ENCODE results near the gene EMX1.
"Not testable (repeated sequence)": the region's sequence is repeated elsewhere in the genome, so short reads cannot be mapped to it uniquely, and the experiment has no call there.

EMX1 gene

DNA sequence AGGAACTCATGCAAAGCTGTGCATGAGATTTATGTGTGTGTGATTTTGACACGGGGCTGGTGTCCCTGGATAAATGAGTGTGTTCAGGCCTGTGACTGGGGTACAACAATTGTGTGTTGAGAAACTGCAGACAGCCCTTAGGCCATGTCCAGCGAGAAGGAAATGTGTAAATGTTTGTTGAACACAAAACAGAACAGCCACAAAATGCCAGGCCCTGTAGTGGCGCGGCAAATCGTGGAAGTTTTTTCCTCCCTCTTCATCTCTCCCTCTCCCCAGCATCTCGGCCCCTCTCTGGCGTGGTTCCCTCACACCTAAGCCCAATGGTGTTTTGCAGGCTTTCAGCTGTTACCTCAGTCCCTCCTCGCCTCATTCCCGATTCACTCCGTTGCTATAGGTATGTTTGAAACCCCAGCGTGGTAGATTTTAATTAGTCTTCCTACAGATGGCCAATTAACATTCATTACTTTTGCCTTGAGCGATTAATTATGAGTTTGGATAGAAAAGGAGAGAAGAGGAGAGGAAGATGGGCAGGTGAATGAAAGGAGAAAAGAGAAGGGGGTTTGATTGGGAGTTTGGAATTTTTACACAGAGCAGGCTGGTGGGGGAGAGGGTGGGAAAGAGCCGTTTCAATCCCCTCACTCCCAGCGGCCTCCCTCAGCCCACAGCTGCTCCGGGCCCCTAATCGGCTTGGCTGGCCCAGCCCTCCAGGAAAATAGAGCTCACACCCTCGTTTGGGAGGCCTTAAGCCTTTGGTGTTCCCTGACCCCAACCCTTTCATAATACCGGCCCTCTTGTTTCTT lies 19.3 kb upstream of the EMX1 start:
- H3K4me3 ChIP-seq, result no peak overlapping the region

DNA sequence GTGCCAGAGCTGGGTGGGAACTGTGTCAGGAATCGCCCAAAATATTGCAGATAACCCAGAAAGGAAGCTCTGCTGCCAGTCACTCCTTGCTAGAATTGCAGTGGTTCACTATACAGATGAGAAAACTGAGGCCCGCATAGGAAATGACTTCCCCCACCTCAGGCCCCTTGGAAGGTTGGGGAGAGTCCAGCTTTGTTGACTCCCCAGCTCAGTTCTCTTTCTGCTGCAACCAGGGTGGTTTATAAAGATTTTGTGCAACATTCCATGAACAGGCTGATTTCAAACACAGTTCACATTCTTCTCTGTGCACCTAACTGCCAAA lies 18.8 kb upstream of the EMX1 start:
- Histone ChIP-seq H3K27ac (no peak overlapping the region), H3K4me3 (no peak overlapping the region)

More for the DNA sequence above, 19.3 kb upstream of the EMX1 start:
- H3K27ac ChIP-seq, result no peak overlapping the region

DNA sequence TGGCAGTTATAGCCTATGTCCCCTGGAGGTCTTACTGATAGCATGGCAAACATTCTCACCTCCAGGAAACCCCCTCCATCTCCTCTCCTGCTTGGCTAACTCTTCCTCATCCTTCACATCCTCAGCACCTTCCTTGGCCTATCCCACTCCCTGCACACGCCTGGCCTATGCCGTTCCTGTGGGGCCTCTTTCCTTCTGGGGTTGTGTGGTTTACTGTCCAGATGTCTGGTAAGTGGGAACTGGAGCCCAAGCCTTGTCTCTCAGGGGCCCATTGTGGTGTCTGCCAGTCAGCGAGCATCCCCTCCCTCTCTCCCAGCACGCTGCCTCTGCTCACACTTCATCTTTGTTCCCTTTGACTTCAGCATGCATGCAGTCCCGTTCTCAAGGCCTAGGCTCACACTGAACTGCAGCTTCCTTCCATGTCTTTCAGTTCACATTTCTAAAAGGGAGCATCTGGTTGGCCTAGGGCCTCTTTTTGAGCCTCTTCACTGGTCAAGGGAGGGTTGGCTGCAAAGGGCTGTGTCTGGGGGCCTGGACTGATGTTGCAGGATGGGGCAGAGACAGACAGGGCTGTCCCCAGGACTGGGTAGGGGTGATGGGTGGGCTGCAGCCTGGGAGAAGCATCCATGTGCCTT lies 17.0 kb upstream of the EMX1 start:
- H3K4me3 ChIP-seq, result no peak overlapping the region
- no peak overlapping the region for H3K27ac ChIP-seq

DNA sequence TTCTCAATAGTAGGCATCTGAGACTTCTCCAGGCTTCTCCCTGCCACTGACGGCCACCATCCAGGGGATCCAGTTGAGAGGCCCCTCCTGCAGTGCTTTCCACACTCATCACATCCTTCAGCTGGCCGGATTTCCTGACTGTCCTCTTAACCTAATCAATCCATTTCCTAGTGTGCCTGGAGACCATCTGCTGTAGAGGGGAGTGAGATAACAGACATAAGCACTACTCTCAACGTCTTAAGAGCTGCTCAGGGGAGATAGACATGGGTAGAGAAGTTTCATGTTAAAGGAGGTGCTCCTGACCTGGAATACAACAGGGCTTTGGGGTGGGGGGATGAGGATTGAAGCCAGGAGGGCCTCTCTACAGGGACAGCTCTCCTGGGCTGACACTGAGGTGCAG lies 15.9 kb upstream of the EMX1 start:
- Histone ChIP-seq H3K4me3 (no peak overlapping the region), H3K27ac (no peak overlapping the region)

DNA sequence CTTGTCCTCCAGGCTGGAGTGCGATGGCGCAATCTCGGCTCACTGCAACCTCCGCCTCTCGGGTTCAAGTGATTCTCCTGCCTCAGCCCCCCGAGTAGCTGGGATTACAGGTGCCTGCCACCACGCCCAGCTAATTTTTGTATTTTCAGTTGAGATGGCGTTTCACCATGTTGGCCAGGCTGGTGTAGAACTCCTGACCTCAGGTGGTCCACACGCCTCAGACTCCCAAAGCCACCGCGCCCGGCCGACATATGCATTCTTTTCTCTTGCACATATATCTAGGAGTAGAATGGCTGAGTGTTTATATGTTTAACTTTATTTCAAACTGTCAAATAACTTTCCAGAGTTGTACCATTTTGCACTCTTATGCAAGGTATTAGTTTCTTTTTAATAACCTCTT lies 9.9 kb upstream of the EMX1 start:
- H3K27ac ChIP-seq, H3K4me3 ChIP-seq: not testable (repeated sequence)

DNA sequence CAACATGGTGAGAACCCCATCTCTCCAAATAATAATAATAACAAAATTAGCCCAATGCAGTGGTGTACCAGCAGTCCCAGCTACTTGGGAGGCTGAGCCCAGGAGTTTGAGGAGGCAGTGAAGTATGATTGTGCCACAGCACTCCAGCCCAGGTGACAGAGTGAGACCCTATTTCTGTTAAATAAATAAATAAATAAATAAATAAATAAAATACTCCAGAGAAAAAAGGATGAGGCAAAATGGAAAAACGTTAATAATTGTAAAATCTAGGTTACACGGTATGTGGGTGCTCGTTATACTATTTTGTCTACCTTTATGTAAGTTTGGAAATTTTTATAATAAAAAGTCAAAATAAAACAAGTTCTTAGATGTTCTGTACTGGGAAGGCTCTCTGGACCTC lies 8.6 kb upstream of the EMX1 start:
- Histone ChIP-seq H3K27ac (no peak overlapping the region), H3K4me3 (no peak overlapping the region)

DNA sequence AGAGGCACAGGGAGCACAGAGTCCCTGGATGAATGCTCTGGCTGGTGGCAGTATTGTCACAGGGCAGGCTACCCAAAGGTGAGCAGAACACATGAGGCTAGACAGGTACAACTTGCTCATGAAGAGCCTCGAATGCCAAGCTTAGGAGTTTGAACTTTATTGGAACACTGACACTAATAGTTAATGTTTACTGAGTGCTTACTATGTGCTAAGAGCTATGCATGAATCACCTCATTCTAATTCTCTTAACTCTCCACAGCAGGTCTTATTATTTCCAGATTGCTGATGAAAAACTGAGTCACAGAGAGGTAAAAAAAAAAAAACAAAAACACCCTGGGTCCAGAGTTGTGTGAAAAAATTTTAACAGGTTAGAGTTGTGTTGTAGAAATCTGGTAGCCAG lies 6.1 kb upstream of the EMX1 start:
- H3K4me3 ChIP-seq, result no peak overlapping the region
- H3K27ac ChIP-seq, result no peak overlapping the region

DNA sequence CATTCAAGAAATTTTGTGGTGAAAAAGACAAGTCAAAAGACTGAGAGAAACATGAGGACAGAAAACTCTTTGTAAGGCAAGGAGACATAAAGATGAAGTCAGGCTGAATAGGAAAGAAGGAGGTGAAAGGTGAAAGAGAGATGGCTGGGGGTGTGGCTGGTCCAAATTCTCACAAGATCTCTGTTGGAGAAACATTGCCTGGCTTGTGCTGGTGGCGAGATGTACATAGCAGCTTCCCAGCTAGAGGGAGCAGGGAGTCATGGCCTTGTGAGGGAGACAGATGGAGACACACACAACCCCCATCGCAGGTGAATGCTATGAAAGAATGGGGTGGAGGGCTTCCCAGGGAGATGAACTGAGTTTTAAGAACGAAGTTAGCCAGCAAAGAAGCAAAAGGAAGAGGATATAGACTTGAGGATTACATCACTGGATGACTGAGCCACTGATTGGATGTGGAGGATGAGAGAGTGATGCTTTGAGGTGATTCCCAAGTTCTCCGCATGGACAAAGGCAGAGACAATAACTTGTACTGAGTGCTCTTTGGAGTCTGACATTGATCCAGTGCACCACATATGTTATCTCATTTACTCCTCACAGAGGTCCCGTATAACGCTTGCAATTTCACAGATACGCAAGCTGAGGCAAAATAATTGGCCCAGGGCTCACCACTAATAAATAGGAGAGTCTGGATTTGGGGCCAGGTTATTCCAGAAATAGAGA lies 3.7 kb upstream of the EMX1 start:
- Histone ChIP-seq H3K4me3 (no peak overlapping the region), H3K27ac (no peak overlapping the region)

DNA sequence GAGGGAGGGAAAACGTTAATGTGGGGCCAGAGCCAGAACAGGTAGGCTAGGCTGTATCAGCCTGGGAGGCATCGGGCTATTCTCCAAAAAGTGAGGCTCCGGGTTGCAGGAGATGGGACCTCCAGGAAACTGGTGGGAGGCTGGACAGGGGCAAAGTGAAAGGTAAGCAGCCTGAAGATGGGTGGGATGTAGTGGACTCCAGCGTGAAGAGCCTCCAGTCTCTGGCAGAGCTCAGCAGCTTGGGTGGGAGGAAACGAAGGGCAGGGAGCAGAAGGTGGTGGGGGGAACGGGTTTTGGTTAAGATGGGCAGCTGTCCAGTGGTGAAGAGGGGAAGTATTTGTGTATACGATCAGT lies 3.1 kb upstream of the EMX1 start:
- Histone ChIP-seq H3K4me3 (no peak overlapping the region), H3K27ac (no peak overlapping the region)

DNA sequence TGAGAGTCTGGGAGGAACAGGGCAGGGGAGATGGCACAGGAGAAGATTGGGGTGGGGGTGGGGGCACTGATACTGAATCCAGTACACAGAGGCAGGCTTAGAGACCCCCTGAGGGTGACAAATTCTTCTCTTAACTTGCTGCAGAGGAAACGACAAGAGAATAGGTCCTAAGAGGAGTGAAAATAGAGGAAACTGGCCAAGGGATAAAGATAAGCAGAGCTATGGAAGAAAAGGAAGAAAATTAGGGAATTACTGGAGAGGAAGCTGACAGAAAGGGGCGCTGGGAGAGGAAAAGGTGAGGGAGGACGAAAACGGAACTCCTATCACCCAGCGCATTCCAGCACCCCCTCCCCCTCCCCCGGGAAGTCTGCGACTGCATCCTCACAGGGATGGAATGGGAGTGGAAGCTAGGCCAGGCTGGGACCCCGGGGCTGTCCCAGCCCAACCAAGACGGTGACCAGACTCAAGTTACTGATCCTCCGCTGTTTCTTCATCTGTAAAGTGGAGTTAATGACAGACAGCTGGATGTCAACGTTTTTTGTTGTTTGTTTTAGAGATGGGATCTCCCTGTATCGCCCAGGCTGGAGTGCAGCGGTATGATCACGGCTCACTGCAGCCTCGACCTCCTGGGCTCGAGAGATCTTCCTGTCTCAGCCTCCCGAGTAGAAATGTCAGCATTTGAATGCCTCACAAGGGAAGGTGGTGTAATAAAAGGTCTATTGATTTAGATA lies 2.6 kb upstream of the EMX1 start:
- no peak overlapping the region for H3K27ac ChIP-seq

DNA sequence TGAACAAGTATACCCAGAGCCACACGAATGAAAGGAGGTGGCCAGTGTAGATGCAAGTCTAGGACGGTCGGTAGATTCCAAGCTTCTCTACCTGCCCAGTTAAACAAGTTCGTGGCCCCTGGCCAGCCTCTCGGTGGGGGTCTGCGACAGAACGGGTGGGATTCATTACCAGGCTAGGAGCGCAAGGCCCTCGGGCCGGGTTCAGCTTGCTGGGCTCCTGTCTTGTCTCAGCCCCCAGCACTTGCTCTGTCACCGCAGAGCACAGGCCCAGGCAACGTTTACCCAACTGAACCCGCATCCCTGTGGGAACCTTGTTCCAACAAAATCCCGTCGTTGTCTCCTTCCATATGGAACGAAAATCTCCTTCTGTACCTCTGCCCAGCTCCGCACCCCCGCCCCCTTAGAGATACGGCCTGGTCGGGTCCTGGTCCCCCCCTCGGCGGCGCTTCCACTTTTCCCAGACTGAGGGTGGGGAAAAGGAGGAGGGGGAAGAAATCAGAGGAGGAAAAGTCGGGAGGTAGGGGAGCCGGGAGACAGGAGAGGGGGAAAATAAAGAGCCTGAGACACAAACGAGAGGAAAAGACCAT lies 1.9 kb upstream of the EMX1 start:
- Histone ChIP-seq H3K4me3 (peak overlapping the region in 4 of 7 experiments; percentile 8 to 41 (median 20)), H3K27ac (no peak overlapping the region)

More for the DNA sequence above, 2.6 kb upstream of the EMX1 start:
- H3K4me3 ChIP-seq, result no peak overlapping the region

DNA sequence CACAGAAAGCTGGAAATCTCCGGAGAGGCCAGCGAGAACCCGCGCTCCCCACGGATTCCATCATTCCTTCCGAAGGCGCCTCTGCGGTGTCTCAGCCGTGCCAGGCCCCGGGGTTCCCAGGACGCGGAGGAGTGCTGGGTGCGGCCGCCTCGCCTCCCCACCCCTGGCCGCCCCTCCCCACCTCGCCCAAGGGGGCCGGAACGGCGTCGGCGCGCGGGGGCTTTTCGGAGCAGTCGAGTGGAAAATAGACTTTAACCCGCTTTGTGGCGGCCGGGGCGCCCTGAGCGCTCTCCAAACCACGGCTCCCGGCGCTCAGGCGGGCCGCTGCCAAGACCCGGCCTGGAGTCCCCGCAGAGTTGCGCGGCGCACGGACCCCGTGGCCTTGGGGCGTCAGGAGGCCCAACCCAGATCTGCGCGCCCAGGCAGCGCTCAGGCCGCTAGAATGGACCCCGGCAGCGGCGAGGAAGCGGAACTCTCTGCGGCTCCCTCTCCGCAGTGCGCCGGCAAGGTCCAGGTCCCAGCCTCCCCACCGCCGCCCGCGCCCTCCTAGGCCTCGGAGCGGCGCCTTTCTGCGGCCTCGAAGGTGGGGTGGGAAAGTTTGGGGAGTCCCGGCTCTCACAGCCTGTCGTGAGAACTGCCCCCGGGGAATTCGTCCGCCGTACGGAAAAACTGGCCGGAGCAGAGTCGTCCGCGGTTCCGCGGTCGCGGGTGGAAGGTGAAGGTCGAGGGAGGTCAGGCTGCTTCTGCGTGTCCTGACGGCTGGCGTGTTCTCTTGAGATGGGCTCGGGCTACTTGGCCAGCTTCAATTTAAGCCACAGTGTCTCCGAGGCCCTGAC lies 1.2 kb upstream of the EMX1 start:
- H3K4me3 ChIP-seq, result peak overlapping the region; percentile 7 to 41 (median 10)
- H3K27ac ChIP-seq, result no peak overlapping the region

DNA sequence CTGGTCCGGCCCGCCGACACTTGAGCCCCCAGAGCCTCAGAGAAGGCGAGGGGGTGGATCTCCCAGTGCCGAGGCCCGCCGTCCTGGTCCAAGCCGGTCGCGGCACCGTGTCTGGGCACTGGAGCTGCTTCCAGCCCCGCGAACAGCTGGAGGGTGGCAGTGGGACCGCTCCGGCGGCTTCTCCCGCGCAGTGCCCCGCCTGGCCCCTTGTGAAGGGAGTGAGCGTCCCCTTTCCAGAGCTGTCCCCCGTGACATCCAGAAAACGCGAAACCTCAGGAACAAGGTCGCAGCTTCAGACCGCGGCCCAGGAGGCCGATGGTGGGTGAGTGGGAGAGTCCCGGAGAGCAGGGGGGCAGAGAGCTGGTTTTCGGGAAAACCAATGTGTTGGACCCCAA lies 579 bp upstream of the EMX1 start:
- Histone ChIP-seq H3K4me3 (peak overlapping the region; percentile 8 to 41 (median 13)), H3K27ac (no peak overlapping the region)

DNA sequence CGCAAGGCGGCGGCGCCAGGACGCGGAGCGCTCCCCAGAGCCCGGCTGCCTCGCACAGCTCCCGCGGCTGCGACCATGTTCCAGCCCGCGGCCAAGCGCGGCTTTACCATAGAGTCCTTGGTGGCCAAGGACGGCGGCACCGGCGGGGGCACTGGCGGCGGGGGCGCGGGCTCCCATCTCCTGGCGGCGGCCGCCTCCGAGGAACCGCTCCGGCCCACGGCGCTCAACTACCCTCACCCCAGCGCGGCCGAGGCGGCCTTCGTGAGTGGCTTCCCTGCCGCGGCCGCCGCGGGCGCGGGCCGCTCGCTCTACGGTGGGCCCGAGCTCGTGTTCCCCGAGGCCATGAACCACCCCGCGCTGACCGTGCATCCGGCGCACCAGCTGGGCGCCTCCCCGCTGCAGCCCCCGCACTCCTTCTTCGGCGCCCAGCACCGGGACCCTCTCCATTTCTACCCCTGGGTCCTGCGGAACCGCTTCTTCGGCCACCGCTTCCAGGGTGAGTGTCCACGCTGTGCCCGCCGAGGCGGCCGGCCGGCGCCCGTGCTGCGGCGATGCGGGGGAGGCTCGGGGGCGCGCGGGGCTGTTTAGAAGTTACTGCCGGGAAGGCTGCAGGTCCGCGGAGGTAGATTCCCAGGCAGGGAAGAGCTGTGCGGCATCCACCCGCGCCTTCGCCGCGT lies 696 bp downstream of the EMX1 start:
- H3K27ac ChIP-seq, result no peak overlapping the region
- H3K4me3 ChIP-seq, result peak overlapping the region in 6 of 7 experiments; percentile 8 to 41 (median 16)

DNA sequence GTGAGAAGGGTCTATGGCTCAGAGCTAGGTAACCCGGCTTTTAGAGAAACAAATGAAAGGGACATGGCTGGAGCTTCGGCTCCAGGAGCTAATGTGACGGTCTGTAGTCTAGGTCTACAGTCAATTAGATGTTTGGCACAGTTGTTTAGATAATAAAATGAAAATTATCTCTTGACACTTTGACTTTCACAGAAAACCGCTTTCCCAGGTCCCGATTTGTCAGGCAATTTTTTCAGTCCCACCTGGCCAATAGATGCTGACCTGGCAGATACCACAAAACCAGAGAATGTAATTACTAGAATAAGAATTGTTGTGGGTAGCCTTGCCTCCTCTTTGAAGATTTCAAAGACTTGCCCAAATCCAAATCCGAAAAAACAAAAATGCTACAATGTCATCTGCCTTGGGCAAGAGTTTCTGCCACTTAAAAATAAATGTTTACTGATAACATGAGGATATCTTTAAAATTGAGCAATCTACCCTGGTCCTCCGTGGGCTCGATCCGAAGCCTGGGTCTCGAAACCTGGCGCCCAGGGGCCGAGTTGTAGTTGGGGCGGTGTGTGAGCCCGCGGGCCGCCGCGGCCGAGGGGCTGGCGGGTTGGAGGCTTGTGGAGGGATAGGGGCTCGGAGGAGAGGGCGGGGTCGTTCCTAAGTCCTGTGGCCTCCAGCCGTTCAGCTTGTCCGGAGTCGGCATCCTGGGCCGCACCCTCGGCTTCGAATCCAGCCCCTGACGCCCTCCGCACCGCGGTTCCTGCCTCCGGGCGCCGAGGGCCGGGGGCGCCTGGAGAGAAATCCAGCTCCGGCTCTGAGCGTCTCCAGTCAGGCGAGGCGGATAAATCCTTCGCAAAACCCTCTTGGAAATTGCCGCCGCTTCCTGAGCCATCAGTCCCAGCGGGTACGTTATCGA lies 2.3 kb downstream of the EMX1 start:
- H3K27ac ChIP-seq, result no peak overlapping the region
- H3K4me3 ChIP-seq, result no peak overlapping the region

DNA sequence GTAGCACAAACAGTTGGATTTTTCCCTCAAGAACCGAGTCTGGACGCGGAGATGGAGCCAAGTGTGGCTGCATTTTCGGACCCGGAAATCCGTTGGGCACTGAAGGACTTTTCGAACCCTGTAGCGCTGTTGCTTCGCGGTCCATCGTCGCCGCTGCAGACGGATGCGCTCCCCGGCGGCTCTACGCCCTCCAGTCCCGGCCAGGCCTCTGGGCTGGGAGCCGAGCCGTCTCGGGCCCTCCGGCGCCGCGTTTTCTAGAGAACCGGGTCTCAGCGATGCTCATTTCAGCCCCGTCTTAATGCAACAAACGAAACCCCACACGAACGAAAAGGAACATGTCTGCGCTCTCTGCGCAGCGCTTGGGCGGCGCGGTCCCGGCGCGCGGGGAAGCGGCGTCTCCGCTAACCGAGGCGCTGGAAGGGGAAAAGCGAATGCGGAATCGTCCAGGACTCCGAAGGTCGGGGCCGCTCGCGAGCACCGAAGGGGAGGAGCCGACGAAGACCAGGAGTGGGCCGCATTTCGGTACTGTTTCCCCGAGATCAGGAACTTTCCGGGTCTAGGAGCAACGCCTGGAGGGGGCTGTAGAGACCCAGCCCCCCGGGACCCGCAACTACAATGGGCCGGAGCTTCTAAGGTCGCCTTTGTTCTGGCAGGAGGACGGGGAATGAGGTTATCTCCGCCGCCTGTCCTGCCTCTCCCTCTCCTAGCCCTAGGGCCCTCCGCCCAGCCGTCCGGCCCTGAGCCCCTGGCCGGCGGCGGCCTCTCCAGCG lies 3.2 kb downstream of the EMX1 start:
- peak overlapping the region in 1 of 7 experiments; percentile 1 for H3K4me3 ChIP-seq
- H3K27ac ChIP-seq, result no peak overlapping the region

Data from skin epidermis (tissue), 12 donors.